PFSK-1 (cell line): ENCODE measurements around the gene TOX3.

Experiments
- FOXP2 ChIP-seq: optimal IDR thresholded peaks from 2 replicates; pipeline ENCODE3; 2011; ENCODE audit warnings: borderline replicate concordance, control low read depth, inconsistent platforms; ENCODE audit not compliant: insufficient read depth; ENCODE audit errors: extremely low read length, extremely low read depth
- POLR2AphosphoS5 ChIP-seq: IDR thresholded peaks from 2 replicates; pipeline ENCODE4 v1.6.1; 2012; ENCODE audit warnings: low read depth, mild to moderate bottlenecking, control low read depth, low read length, moderate library complexity
- REST ChIP-seq, 2 experiments: IDR thresholded peaks; 2 replicates each; pipeline versions ENCODE4 v1.6.1 to v1.8.0; 2011 to 2012; ENCODE audit warnings: low read depth in 2 of 2, low read length in 2 of 2, control low read depth in 1 of 2, inconsistent platforms in 1 of 2, mild to moderate bottlenecking in 1 of 2, moderate library complexity in 1 of 2; ENCODE audit not compliant: insufficient read depth in 1 of 2
- SIN3A ChIP-seq: IDR thresholded peaks from 2 replicates; pipeline ENCODE4 v1.6.1; 2012; ENCODE audit warnings: mild to moderate bottlenecking, low read length, moderate library complexity, borderline replicate concordance; ENCODE audit not compliant: insufficient read depth
- TAF1 ChIP-seq: IDR thresholded peaks from 2 replicates; pipeline ENCODE4 v1.6.1; 2012; ENCODE audit warnings: low read length, control low read depth, borderline replicate concordance; ENCODE audit not compliant: insufficient read depth

Gene TOX3

GRCh38 chr16:52463904-52464303, 83.0 kb downstream of the TOX3 start:
- TF ChIP-seq TAF1 (no peak), SIN3A (no peak), POLR2AphosphoS5 (no peak), FOXP2 (no peak), REST (IDR thresholded peaks at IDR 0.05; ENCODE audit: insufficient read depth in 1 of 2, low read depth in 2 of 2, low read length in 2 of 2) (no peak)

GRCh38 chr16:52462816-52463215, 84.1 kb downstream of the TOX3 start:
- no peak for TF ChIP-seq POLR2AphosphoS5
- no peak for TF ChIP-seq SIN3A
- TF ChIP-seq TAF1, result no peak
- no peak for TF ChIP-seq FOXP2
- TF ChIP-seq REST (IDR thresholded peaks at IDR 0.05; ENCODE audit: insufficient read depth in 1 of 2, low read depth in 2 of 2, low read length in 2 of 2), result no peak

- no peak for TF ChIP-seq TAF1
- TF ChIP-seq SIN3A, result no peak
- no peak for TF ChIP-seq FOXP2
- no peak for TF ChIP-seq POLR2AphosphoS5
- TF ChIP-seq REST (IDR thresholded peaks at IDR 0.05; ENCODE audit: insufficient read depth in 1 of 2, low read depth in 2 of 2, low read length in 2 of 2), result no peak
Measured at GRCh38 chr16:52460639-52461178, 86.2 kb downstream of the TOX3 start.

- no peak for TF ChIP-seq SIN3A
- TF ChIP-seq TAF1, result no peak
- TF ChIP-seq FOXP2, result no peak
- TF ChIP-seq POLR2AphosphoS5, result no peak
- TF ChIP-seq REST (IDR thresholded peaks at IDR 0.05; ENCODE audit: insufficient read depth in 1 of 2, low read depth in 2 of 2, low read length in 2 of 2), result no peak
Measured at GRCh38 chr16:52456368-52456767, 90.6 kb downstream of the TOX3 start.
